Measurements from ENCODE around the gene ABI3BP.

The ABI3BP gene

GRCh38 chr3:100717637-100718487, 275.4 kb downstream of the ABI3BP start:
- no peak for DNase-seq

GRCh38 chr3:100717063-100717462, 276.2 kb downstream of the ABI3BP start:
- DNase-seq = no peak

GRCh38 chr3:100715176-100715575, 278.0 kb downstream of the ABI3BP start:
- DNase-seq = no peak

- DNase-seq = peak; percentile 38
These were observed 282.8 kb downstream of the ABI3BP start for GRCh38 chr3:100710261-100710968.

- DNase-seq = peak; percentile 7
These were observed 283.4 kb downstream of the ABI3BP start for GRCh38 chr3:100709842-100710260.

- peak; percentile 70 for DNase-seq
These were observed 284.0 kb downstream of the ABI3BP start, which contains the start of gene TFG for GRCh38 chr3:100708989-100709841. Gene TFG, plus strand, starts transcription at chr3:100709494. Its CDS starts 4,192 bp downstream, at chr3:100713686.

- DNase-seq = no peak
These were observed 284.6 kb downstream of the ABI3BP start for GRCh38 chr3:100708644-100708988.

- no peak for DNase-seq
These were observed 286.9 kb downstream of the ABI3BP start for GRCh38 chr3:100706365-100706764.

- DNase-seq = no peak
These were observed 289.4 kb downstream of the ABI3BP start for GRCh38 chr3:100703865-100704264.

- no peak for DNase-seq
These were observed 290.3 kb downstream of the ABI3BP start for GRCh38 chr3:100702980-100703345.

- no peak for DNase-seq
These were observed 290.9 kb downstream of the ABI3BP start for GRCh38 chr3:100702082-100702979.

GRCh38 chr3:100700708-100701107, 292.5 kb downstream of the ABI3BP start:
- DNase-seq = no peak
